Smooth muscle cell of the brain vasculature (primary cell): ENCODE results near the gene HERC6.
"Not testable (repeated sequence)": the region's sequence is repeated elsewhere in the genome, so short reads cannot be mapped to it uniquely, and the experiment has no call there.

Source experiments
- DNase-seq: peaks from one replicate; pipeline ENCODE4 v3.0.0-alpha.2; 2012; ENCODE audit warnings: low read depth, low spot score

HERC6 gene

DNA sequence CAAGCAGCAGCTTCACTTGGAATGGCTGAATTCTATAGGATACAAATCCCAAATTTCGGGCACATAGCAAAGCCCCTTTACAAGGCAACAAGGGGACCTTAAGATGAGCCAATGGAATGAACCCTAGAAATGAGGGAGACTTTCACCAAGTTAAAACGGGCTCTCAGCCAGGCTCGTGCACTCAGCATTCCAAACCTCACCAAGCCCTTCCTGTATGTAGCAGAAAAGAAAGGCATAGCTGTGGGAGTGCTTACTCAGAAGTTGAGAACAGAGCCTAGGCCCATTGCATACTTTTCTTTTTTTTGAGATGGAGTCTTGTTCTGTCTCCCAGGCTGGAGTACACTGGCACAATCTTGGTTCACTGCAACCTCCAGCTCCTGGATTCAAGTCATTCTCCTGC lies 67.5 kb downstream of the HERC6 start:
- no peak for DNase-seq

GRCh38 chr4:88447371-88448095 lies 68.9 kb downstream of the HERC6 start:
- no peak for DNase-seq

DNA sequence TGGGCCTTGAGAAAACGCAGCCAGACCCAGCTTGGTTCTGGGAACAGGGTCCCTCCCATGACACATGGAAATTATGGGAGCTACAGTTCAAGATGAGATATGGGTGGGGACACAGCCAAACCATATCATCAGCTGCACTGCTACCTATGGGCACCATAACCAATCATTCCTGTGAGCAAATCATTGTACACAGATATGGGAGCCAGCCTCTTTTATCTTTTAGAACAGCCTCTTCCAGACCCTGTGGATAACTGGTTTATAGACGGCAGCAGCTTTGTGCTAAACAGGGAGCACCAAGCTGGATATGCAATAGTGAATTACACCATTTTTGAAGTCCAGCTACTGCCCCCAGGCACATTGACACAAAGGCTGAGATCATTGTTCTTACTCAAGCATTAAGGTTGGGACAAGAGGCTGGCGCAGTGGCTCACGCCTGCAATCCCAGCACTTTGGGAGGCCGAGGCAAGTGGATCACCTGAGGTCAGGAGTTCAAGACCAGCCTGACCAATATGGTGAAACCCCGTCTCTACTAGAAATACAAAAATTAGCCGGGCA lies 69.6 kb downstream of the HERC6 start:
- not testable (repeated sequence) for DNase-seq

- DNase-seq: no peak
Measured at GRCh38 chr4:88448889-88449288, 70.2 kb downstream of the HERC6 start.

GRCh38 chr4:88449290-88449689 lies 70.6 kb downstream of the HERC6 start:
- no peak for DNase-seq

- DNase-seq: no peak
Measured at GRCh38 chr4:88451205-88451604, 72.6 kb downstream of the HERC6 start.

DNA sequence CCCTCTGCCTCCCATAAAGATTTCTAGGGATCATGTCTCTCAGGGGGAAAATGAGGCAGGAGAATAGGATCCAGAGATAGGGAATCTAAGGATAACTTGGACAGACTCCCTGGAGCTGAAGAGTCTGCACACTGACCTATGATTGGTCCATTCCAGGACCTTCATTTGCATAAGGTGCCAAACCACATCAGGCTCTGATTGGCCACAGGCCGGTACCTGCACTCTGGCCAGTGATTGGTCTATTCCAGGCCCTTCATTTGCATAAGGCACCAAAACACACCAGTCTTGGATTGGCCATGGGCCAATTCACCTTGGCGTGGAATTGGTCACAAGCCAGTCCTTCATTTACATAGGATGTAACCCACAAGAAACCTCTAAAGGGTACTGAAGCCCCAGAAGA lies 74.3 kb downstream of the HERC6 start:
- no peak for DNase-seq

- peak; percentile 69 for DNase-seq
Measured at GRCh38 chr4:88456670-88457306, 78.1 kb downstream of the HERC6 start, which contains the start of gene HERC5. Gene HERC5, plus strand, starts transcription at chr4:88457119. Its CDS starts 151 bp downstream, at chr4:88457270.

DNA sequence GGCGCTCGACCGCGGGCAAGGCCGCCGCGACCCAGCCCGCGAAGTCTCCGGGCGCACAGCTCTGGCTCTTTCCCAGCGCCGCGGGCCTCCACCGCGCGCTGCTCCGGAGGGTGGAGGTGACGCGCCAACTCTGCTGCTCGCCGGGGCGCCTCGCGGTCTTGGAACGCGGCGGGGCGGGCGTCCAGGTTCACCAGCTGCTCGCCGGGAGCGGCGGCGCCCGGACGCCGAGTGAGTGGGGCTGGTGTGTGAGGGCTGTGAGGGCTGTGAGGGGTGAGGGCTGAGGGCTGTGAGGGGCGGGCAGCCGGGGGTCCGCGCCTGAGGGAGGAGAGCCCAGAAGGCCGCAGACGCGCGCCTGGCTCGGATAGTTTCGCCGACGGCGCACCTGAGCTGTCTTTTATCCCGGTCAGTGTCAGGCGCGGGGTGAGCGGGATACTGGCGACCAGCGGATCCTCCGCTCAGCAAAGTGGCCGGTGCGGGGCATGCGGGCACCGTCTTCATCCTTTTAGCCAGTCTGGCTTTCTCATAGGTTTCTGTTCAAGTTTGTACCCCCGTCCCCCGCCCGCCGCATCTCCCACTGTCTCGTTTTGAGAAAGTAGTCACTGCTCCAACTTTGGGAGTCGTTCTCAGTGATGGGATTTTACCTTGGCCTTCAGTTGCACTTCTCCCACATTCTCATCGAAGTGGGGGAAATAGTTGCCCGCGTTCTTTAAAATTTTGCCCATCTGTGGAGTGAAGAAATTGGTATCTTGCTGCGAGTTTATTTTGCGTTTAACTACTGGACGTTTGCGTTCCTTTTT lies 78.9 kb downstream of the HERC6 start:
- DNase-seq: no peak

DNA sequence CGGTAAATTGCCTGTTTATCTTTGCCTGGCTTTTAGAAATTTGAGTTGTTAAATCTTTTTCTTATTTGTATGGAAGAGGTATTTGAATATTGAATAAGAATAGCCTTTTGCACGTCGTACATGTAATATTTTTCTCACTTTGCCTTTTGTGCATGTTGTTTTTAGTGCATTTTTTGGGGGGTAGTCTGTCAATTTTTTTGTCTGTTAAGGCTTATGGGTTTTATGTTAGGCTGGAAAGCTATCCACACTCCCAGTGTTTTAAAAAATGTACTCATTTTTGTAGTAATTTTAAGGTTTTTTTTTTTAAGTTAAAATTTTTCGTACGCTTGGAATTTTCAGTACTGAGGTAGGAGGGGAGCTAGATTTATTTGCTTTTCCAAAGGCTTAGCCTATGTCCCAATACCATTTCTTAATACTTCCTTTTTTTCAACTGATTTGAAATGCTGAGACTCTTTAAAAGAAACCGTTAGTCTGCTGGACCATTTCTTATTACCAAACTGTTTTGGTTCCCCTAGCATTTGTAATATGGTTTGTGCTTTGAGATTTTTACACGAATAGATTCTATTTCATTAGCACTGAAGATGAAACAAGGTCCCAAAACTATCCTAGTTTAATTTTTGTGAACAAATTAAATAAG lies 79.6 kb downstream of the HERC6 start:
- no peak for DNase-seq

- no peak for DNase-seq
Measured at GRCh38 chr4:88465653-88466192, 87.1 kb downstream of the HERC6 start.

DNA sequence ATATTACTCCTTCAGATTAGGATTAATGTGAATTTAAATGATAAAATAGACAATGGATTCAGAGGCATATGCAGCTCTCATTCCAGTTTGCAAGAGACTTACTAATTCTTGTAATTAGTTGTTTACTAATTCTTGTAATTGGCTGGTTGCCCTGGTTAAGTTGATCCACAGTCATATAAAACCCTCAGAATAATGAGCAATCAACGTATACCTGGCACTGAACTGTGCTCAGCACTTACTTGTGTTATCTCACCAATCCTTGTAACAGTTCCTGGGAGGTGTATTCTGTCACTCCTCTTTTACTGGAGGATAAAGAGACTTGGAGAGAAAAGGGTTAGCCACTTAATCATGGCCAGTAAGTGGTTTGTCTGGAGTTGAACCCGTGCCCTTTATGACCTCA lies 88.7 kb downstream of the HERC6 start:
- DNase-seq: no peak

- DNase-seq: no peak
Measured at GRCh38 chr4:88477229-88477860, 98.7 kb downstream of the HERC6 start.

GRCh38 chr4:88478247-88478646 lies 99.6 kb downstream of the HERC6 start:
- no peak for DNase-seq

GRCh38 chr4:88481537-88481936 lies 102.9 kb downstream of the HERC6 start:
- no peak for DNase-seq

DNA sequence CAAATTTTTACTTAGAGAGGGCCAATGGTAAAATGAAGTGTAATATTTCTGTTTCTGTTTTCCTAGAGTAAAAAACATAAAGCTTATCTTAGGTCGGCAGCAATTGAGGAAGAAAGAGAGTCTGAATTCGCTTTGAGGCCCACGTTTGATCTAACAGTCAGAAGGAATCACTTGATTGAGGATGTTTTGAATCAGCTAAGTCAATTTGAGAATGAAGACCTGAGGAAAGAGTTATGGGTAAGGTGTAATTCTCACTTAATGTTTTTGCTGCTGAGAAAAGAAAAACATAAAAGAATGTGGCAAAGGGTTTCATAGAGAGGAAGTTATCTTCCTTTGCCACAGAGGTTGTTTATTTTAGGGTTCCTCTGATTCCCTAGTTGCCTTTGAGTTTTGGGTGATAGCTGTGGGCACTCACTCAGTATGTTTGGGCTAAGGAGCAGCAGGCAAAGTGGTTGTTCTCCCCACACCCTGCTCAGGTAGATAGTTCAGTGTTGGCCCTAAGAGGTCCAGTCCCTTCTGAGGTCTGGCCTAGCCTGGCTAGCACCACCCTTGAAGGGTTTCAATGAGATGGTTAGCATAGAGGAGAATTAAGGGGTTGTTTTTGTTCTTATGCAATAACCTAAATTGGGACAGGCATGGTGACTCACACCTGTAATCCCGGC lies 110.6 kb downstream of the HERC6 start:
- DNase-seq: no peak
